Measurements from ENCODE around the gene KRTDAP. TPM values are rescaled to one million over a fixed set of nuclear protein-coding genes. Genes with fewer than 3 reads are reported as not detected.

The KRTDAP gene
- total RNA-seq, 1 donor from 2014 or later: not detected

DNA sequence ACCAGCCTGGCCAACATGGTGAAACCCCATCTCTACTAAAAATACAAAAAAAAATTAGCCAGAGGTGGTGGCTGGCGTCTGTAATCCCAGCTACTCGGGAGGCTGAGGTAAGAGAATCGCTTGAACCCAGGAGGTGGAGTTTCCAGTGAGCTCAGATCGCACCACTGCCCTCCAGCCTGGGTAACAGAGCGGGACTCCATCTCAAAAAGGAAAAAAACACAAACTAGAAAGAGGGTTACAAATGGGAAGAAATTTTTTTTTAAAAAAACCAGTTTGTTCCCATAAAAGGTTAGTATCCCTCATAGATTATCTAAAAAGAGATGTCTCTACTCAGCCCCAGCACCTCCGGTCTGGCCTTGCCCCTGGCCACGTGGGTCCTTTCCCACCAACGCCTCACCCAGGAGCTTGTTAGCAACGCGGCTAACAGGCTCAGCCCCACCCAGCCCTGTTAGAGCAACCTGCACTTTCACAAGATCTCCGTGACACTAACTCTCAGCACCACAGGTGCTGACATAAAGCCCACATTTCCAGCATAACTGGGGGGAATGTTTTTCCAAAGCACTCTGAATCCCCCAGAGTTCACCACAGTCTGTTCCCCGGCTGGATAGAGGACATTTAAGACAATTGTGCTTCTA is 18.9 kb upstream of the KRTDAP start:
- DNase-seq: no peak
- no peak overlapping the region for H3K27ac Mint-ChIP-seq (ENCODE audit: unreplicated experiment)
- peaks cover 13% of the 10 kb centered on the region for H3K27me3 Mint-ChIP-seq (ENCODE audit: unreplicated experiment)
- peaks cover 5% of the 10 kb centered on the region for H3K9me3 Mint-ChIP-seq (ENCODE audit: unreplicated experiment)
- no peaks in the 10 kb centered on the region for H3K4me1 Mint-ChIP-seq (ENCODE audit: low read depth, unreplicated experiment)
- no peak overlapping the region for H3K4me3 Mint-ChIP-seq (ENCODE audit: unreplicated experiment)
- no peaks in the 10 kb centered on the region for H3K36me3 Mint-ChIP-seq (ENCODE audit: unreplicated experiment)
- TF ChIP-seq, protein P1, sequence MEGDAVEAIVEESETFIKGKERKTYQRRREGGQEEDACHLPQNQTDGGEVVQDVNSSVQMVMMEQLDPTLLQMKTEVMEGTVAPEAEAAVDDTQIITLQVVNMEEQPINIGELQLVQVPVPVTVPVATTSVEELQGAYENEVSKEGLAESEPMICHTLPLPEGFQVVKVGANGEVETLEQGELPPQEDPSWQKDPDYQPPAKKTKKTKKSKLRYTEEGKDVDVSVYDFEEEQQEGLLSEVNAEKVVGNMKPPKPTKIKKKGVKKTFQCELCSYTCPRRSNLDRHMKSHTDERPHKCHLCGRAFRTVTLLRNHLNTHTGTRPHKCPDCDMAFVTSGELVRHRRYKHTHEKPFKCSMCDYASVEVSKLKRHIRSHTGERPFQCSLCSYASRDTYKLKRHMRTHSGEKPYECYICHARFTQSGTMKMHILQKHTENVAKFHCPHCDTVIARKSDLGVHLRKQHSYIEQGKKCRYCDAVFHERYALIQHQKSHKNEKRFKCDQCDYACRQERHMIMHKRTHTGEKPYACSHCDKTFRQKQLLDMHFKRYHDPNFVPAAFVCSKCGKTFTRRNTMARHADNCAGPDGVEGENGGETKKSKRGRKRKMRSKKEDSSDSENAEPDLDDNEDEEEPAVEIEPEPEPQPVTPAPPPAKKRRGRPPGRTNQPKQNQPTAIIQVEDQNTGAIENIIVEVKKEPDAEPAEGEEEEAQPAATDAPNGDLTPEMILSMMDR (IDR thresholded peaks at IDR 0.05; ENCODE audit: partially characterized antibody, unreplicated experiment): no peak

DNA sequence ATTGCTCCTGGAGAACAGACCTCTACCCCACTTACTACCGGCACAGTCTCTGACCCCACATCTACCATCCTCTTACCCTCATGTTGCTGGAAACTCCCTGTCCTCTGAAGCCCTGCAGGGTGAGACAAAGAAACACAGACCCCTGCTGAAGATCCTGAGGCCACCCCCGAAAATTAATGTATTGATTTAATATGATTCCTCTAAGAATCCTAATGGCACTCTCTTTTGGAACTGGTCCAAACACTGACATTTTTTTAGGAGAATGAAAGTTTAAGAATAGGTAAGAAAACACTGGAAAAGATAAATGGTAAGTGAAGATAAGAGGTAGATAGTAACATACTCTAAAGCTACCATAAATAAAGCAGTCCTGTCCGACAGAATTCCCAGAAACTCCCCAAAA is 17.9 kb upstream of the KRTDAP start:
- TF ChIP-seq, protein P1 (IDR thresholded peaks at IDR 0.05; ENCODE audit: partially characterized antibody, unreplicated experiment): no peak

DNA sequence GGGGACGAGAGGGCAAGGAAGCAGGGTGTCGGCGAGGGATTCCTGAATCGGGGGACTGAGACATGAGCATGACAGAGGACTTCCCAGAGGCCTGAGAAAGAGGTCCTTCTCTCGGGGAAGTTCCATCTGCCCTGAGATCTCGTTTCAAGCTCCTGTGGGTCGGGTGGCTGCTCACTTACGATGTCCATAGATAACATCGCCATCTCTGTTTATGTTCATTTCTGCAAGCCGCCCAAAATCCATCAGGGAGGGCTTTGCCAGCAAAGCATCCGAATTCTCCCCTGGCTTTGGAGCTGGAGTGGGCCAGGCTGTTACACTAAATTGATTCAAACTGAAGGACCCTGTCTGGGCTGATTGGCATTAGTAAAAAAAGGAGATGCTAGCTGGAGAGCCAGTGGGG is 17.3 kb upstream of the KRTDAP start:
- Mint-ChIP-seq H3K27ac (ENCODE audit: unreplicated experiment) (no peak overlapping the region), H3K4me1 (ENCODE audit: low read depth, unreplicated experiment) (no peaks in the 10 kb centered on the region), H3K9me3 (ENCODE audit: unreplicated experiment) (peaks cover 2% of the 10 kb centered on the region), H3K27me3 (ENCODE audit: unreplicated experiment) (peaks cover 13% of the 10 kb centered on the region), H3K36me3 (ENCODE audit: unreplicated experiment) (no peaks in the 10 kb centered on the region), H3K4me3 (ENCODE audit: unreplicated experiment) (no peak overlapping the region)
- TF ChIP-seq, protein P1 (IDR thresholded peaks at IDR 0.05; ENCODE audit: partially characterized antibody, unreplicated experiment): no peak
- DNase-seq: no peak

More for the DNA sequence above, 17.9 kb upstream of the KRTDAP start:
- Mint-ChIP-seq H3K4me3 (ENCODE audit: unreplicated experiment) (no peak overlapping the region), H3K27me3 (ENCODE audit: unreplicated experiment) (peaks cover 13% of the 10 kb centered on the region), H3K36me3 (ENCODE audit: unreplicated experiment) (no peaks in the 10 kb centered on the region), H3K27ac (ENCODE audit: unreplicated experiment) (no peak overlapping the region), H3K4me1 (ENCODE audit: low read depth, unreplicated experiment) (no peaks in the 10 kb centered on the region), H3K9me3 (ENCODE audit: unreplicated experiment) (peaks cover 5% of the 10 kb centered on the region)
- DNase-seq: no peak

DNA sequence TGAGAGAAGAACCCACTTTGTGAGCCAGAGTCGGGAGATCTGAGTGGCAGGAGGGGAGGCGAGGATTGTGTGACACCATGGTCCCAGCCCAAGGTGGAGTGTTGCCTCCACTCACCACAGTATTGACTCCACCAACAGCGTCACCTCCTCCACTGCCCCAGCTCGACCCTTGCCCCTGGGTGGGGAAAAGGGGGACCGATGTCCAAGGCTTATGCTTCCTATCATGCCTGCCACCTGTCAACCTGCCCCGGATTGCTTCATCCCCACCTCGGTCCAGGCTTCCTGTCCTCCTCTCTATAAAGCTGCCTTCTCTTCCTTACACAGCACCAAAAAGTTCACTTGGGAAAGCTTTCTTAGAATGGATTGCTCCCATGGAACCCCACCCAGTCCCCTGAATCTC is 15.7 kb upstream of the KRTDAP start:
- Mint-ChIP-seq H3K36me3 (ENCODE audit: unreplicated experiment) (no peaks in the 10 kb centered on the region), H3K27me3 (ENCODE audit: unreplicated experiment) (peaks cover 8% of the 10 kb centered on the region), H3K4me3 (ENCODE audit: unreplicated experiment) (no peak overlapping the region), H3K27ac (ENCODE audit: unreplicated experiment) (no peak overlapping the region), H3K9me3 (ENCODE audit: unreplicated experiment) (peaks cover 4% of the 10 kb centered on the region), H3K4me1 (ENCODE audit: low read depth, unreplicated experiment) (no peaks in the 10 kb centered on the region)
- no peak for DNase-seq
- TF ChIP-seq, protein P1 (IDR thresholded peaks at IDR 0.05; ENCODE audit: partially characterized antibody, unreplicated experiment): no peak

DNA sequence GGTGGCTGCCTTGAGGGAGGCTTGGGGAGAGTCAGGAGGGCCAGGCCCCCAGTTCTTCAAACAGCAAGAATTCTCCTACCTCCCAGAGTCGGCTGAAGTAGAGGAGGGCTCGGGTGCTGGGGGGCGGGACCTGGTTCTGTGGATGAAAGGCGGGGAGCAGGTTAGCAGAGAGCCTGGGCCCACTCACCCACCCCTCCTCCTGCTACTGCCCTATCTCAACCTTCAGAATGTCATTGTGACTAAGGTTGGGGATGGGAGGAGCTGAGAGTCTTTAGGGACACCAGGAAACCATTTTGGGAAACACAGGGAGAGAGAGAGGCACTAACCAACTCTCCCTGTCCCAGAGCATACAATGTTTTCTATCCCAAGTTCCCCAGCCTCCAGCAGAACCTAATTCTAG is 12.5 kb upstream of the KRTDAP start:
- Mint-ChIP-seq H3K4me3 (ENCODE audit: unreplicated experiment) (no peak overlapping the region), H3K27me3 (ENCODE audit: unreplicated experiment) (peaks cover 3% of the 10 kb centered on the region), H3K36me3 (ENCODE audit: unreplicated experiment) (no peaks in the 10 kb centered on the region), H3K27ac (ENCODE audit: unreplicated experiment) (no peak overlapping the region), H3K4me1 (ENCODE audit: low read depth, unreplicated experiment) (no peaks in the 10 kb centered on the region), H3K9me3 (ENCODE audit: unreplicated experiment) (peaks cover 1% of the 10 kb centered on the region)
- TF ChIP-seq, protein P1 (IDR thresholded peaks at IDR 0.05; ENCODE audit: partially characterized antibody, unreplicated experiment): no peak
- no peak for DNase-seq
